ENCODE results near the gene RELT. TPM values are rescaled to one million over a fixed set of nuclear protein-coding genes. Genes with fewer than 3 reads are reported as not detected.

Gene RELT
- total RNA-seq, 1 donor from 2014 or later = 15.2 TPM

DNA sequence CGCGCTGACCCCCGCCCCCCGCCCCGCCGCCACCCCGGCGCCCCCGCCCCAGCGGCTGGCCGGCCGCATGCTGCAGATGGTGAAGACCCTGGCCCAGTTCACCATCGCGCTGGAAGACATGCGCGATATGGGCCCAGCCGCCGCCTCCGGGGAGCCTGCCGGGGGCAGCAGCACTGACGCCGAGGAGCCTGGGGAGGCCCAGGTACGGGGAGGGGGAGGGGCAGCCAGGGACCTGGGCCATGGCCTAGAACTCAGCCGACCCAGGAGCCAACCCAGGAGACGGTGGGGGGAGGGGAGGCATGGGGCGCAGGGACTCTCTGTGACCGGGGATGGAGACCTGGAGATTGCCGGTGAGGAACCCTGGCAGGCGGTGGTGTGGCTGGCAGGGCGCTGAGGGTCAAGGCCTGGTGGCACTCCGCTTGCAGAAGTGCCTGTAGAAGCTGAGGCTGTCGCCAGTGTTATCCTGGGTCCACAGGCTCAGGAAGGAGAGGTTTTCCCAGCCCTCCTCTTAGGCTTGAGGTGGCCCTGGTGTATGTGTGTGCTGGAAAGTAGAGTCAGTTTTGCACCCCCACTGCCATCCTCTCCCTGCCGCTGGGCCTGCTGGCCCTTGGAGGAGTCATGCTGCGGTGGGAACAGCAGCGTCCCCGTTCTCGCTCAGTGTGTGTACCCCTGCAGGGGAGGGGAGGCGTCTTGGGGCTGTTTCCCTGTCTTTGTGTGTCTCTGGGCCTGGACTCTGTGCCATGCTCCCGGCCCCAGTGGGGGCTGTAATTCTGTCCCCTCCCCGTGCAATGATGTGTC is 32.9 kb upstream of the RELT start:
- no peak for DNase-seq (ENCODE audit: low spot score)
- H3K9me3 Mint-ChIP-seq (ENCODE audit: unreplicated experiment) = no peaks in the 10 kb centered on the region
- H3K4me3 Mint-ChIP-seq (ENCODE audit: unreplicated experiment) = peak overlapping the region; percentile 51
- peaks cover 24% of the 10 kb centered on the region for H3K27me3 Mint-ChIP-seq (ENCODE audit: unreplicated experiment)
- TF ChIP-seq, protein P1, sequence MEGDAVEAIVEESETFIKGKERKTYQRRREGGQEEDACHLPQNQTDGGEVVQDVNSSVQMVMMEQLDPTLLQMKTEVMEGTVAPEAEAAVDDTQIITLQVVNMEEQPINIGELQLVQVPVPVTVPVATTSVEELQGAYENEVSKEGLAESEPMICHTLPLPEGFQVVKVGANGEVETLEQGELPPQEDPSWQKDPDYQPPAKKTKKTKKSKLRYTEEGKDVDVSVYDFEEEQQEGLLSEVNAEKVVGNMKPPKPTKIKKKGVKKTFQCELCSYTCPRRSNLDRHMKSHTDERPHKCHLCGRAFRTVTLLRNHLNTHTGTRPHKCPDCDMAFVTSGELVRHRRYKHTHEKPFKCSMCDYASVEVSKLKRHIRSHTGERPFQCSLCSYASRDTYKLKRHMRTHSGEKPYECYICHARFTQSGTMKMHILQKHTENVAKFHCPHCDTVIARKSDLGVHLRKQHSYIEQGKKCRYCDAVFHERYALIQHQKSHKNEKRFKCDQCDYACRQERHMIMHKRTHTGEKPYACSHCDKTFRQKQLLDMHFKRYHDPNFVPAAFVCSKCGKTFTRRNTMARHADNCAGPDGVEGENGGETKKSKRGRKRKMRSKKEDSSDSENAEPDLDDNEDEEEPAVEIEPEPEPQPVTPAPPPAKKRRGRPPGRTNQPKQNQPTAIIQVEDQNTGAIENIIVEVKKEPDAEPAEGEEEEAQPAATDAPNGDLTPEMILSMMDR (IDR thresholded peaks at IDR 0.05; ENCODE audit: unreplicated experiment) = no peak
- peaks cover 17% of the 10 kb centered on the region for H3K4me1 Mint-ChIP-seq (ENCODE audit: unreplicated experiment)
- no peak overlapping the region for H3K27ac Mint-ChIP-seq (ENCODE audit: unreplicated experiment)
- H3K36me3 Mint-ChIP-seq (ENCODE audit: low read depth, unreplicated experiment) = peaks cover 20% of the 10 kb centered on the region

- Mint-ChIP-seq H3K27ac (ENCODE audit: unreplicated experiment) (no peak overlapping the region), H3K27me3 (ENCODE audit: unreplicated experiment) (peaks cover 24% of the 10 kb centered on the region), H3K4me3 (ENCODE audit: unreplicated experiment) (no peak overlapping the region), H3K4me1 (ENCODE audit: unreplicated experiment) (peaks cover 19% of the 10 kb centered on the region), H3K36me3 (ENCODE audit: low read depth, unreplicated experiment) (peaks cover 23% of the 10 kb centered on the region), H3K9me3 (ENCODE audit: unreplicated experiment) (no peaks in the 10 kb centered on the region)
- DNase-seq (ENCODE audit: low spot score) = no peak
- TF ChIP-seq, protein P1 (IDR thresholded peaks at IDR 0.05; ENCODE audit: unreplicated experiment) = no peak
These were observed 32.0 kb upstream of the RELT start for GRCh38 chr11:73344191-73344607.

DNA sequence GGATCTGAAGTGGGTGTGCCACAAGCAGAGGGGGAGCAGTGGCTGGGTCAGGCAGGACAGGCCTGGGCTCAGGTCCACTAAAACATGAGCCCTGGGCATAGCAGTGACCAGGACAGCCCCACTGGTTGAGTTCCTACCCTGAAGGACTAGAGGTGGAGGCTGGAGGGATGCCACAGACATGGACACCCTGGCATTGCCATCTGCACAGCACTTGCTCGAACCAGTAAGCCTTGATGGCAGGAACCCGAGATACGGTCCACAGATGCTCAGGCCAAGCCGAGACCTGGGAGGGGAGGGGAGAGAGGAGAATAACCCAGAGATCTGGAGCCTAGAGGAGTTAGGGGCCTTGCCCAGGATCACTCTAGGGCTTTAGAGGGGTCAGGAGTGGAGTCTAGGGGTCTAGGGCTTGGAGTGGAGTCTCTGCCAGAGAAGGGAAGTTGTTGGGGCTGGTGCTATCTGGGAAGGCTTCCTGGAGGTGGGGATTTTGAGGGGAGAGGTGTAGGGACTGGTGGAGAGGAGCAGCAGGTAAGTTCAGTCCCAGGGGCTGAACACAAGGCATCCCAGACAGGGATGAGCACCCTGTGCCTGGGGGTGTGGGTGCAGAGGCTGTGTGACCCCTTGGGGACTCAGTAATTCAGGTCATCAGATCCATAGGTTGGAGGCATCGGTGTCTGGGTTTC is 30.6 kb upstream of the RELT start:
- H3K9me3 Mint-ChIP-seq (ENCODE audit: unreplicated experiment) = no peaks in the 10 kb centered on the region
- peaks cover 23% of the 10 kb centered on the region for H3K36me3 Mint-ChIP-seq (ENCODE audit: low read depth, unreplicated experiment)
- no peak overlapping the region for H3K4me3 Mint-ChIP-seq (ENCODE audit: unreplicated experiment)
- DNase-seq (ENCODE audit: low spot score) = no peak
- TF ChIP-seq, protein P1 (IDR thresholded peaks at IDR 0.05; ENCODE audit: unreplicated experiment) = no peak
- peaks cover 22% of the 10 kb centered on the region for H3K27me3 Mint-ChIP-seq (ENCODE audit: unreplicated experiment)
- H3K4me1 Mint-ChIP-seq (ENCODE audit: unreplicated experiment) = peaks cover 19% of the 10 kb centered on the region
- no peak overlapping the region for H3K27ac Mint-ChIP-seq (ENCODE audit: unreplicated experiment)

- peaks cover 19% of the 10 kb centered on the region for H3K27me3 Mint-ChIP-seq (ENCODE audit: unreplicated experiment)
- peak overlapping the region; percentile 52 for H3K27ac Mint-ChIP-seq (ENCODE audit: unreplicated experiment)
- peaks cover 20% of the 10 kb centered on the region for H3K36me3 Mint-ChIP-seq (ENCODE audit: low read depth, unreplicated experiment)
- no peak overlapping the region for H3K4me3 Mint-ChIP-seq (ENCODE audit: unreplicated experiment)
- no peak for DNase-seq (ENCODE audit: low spot score)
- H3K4me1 Mint-ChIP-seq (ENCODE audit: unreplicated experiment) = peaks cover 19% of the 10 kb centered on the region
- TF ChIP-seq, protein P1 (IDR thresholded peaks at IDR 0.05; ENCODE audit: unreplicated experiment) = no peak
- no peaks in the 10 kb centered on the region for H3K9me3 Mint-ChIP-seq (ENCODE audit: unreplicated experiment)
These were observed 29.8 kb upstream of the RELT start for GRCh38 chr11:73346186-73346935.

All from endothelial cell (in vitro differentiated cells).